Measurements from ENCODE around the gene SNAPC4. TPM values are rescaled to one million over a fixed set of nuclear protein-coding genes. Genes with fewer than 3 reads are reported as not detected.

SNAPC4 gene
- total and polyA plus RNA-seq, 9 of the 15 experiments (the other 6 are each of a cell fraction or from before 2014, with no cell fraction given) = 0.21 to 21.8 (median 8.8) TPM

DNA sequence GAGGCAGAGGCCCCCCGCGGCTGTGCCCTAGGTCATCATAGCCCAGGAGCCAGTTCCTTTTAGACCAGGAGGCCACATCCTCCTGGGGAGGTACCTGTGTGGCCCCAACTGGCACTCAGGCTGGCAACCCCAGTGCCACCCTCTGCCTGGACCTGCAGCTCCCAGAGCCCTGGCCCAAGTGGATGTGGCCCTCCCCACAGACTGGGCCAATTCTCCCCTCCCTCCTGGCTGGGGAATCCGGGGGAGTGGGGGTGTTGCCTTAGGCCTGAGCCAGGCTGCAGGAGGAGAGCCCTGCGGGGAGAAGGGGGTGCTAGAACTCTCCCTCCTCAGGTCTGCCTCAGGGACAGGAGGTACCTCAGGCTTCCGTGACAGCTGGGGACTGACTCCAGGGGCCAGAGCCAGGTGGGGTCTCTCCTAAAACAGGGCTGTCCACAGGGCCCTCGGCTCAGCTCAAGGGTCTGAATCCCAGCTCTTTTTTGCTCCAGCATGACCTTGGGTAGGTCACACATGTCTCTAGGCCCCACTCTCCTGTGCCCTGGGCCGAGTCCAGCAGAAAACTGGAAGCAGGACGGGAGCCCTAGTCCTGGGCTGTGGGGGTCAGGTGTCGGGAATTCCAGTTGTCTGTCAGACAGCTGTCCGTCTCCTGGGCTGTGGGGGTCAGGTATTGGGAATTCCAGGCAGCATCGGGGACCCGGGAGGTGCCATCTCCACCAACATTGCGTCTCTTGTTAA lies 46.0 kb downstream of the SNAPC4 start:
- peak; percentile 28 for ATAC-seq
- TF ChIP-seq SRSF1 (IDR thresholded peaks at IDR 0.05; ENCODE audit: low read depth, low read length) (no peak), ZNF444 (CRISPR knock-in tag; IDR thresholded peaks at IDR 0.05) (no peak), POLR2G (IDR thresholded peaks at IDR 0.05; ENCODE audit: low read depth, low read length) (peak; percentile 57; the same call in 1 of the 2 replicates), ZFX (CRISPR knock-in tag; IDR thresholded peaks at IDR 0.05) (peak; percentile 35; the same call in 1 of the 2 replicates), STAG1 (CRISPR knock-in tag; IDR thresholded peaks at IDR 0.05; ENCODE audit: borderline replicate concordance) (no peak), MCM3 (IDR thresholded peaks at IDR 0.05) (no peak), CXXC5 (CRISPR knock-in tag; IDR thresholded peaks at IDR 0.05) (no peak), POLR3G (IDR thresholded peaks at IDR 0.05; ENCODE audit: extremely low read depth, insufficient read length, insufficient replicate concordance) (no peak)
- TF ChIP-seq, protein P1, sequence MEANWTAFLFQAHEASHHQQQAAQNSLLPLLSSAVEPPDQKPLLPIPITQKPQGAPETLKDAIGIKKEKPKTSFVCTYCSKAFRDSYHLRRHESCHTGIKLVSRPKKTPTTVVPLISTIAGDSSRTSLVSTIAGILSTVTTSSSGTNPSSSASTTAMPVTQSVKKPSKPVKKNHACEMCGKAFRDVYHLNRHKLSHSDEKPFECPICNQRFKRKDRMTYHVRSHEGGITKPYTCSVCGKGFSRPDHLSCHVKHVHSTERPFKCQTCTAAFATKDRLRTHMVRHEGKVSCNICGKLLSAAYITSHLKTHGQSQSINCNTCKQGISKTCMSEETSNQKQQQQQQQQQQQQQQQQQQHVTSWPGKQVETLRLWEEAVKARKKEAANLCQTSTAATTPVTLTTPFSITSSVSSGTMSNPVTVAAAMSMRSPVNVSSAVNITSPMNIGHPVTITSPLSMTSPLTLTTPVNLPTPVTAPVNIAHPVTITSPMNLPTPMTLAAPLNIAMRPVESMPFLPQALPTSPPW (CRISPR knock-in tag; IDR thresholded peaks at IDR 0.05) = peak; percentile 30; the same call in 1 of the 2 replicates
- no peaks in the 10 kb centered on the region for H3K27me3 ChIP-seq (ENCODE audit: control insufficient read depth in 2 of 2, insufficient read depth in 2 of 2, low read length in 2 of 2)
- H3K4me3 ChIP-seq = no peak overlapping the region
- intact Hi-C loops (cut with micrococcal nuclease) = no loop called here
- no peaks in the 10 kb centered on the region for H3K9me3 ChIP-seq (replicated peaks; ENCODE audit: control insufficient read depth, insufficient read depth, low read depth, low read length)
- no peaks in the 10 kb centered on the region for H3K36me3 ChIP-seq (ENCODE audit: control insufficient read depth, insufficient read depth, low read length)
- no TSS peak for BruUV-seq (replicated peaks)
- ChIA-PET CTCF (ENCODE audit: low intra/inter-chr PET ratio) (interaction anchor here (1.1 kb wide), 1 partner anchor 8 kb away, joined by 3 read pairs; no protein-coding TSS in a partner anchor), POLR2A (interaction anchor here (0.6 to 1.9 kb wide), 4 partner anchors 9 to 374 kb away, joined by 3 to 9 read pairs (median 3); partner anchors contain the start of gene DNLZ)
- H3K9ac ChIP-seq (ENCODE audit: insufficient read depth in 1 of 2, low read depth in 2 of 2, low read length in 2 of 2) = peak overlapping the region in 1 of 2 experiments; percentile 56; a peak in 2 of 4 replicates
- no peaks in the 10 kb centered on the region for H3K79me2 ChIP-seq (ENCODE audit: control insufficient read depth, insufficient read depth, low read length)
- H3K27ac ChIP-seq (ENCODE audit: extremely low read depth, low read depth, low read length) = no peak overlapping the region
- H3K9me1 ChIP-seq (ENCODE audit: control insufficient read depth, insufficient read depth, low read length) = no peaks in the 10 kb centered on the region
- no peak for FAIRE-seq
- 45% methylated on average over 12 of the region's 13 CpGs for WGBS (ENCODE audit: insufficient coverage, low coverage, missing lambda C conversion rate)
- in situ Hi-C loops (cut with MboI) = no loop called here
- no peak overlapping the region for H3K4me2 ChIP-seq (ENCODE audit: insufficient read depth, low read length)
- H2AFZ ChIP-seq (ENCODE audit: low read depth, low read length) = no peak overlapping the region
- H3K4me1 ChIP-seq (replicated peaks in 1 of 2; ENCODE audit: control insufficient read depth in 2 of 2, insufficient read depth in 2 of 2, low read length in 2 of 2) = peaks cover 0 to 92% of the 10 kb centered on the region in 2 experiments; a peak in 4 of 5 replicates
- H4K20me1 ChIP-seq (replicated peaks; ENCODE audit: control insufficient read depth, insufficient read depth, low read length) = no peaks in the 10 kb centered on the region; the same call in 1 of the 2 replicates
- peak in 2 of 4 experiments; percentile 32 to 37 for DNase-seq (ENCODE audit: extremely low read depth in 1 of 4, low spot score in 3 of 4)
